ENCODE measurements around the gene HEY2.
"Not testable (repeated sequence)": the region's sequence is repeated elsewhere in the genome, so short reads cannot be mapped to it uniquely, and the experiment has no call there.

HEY2 gene

GRCh38 chr6:125797120-125797885 is 47.9 kb downstream of the HEY2 start:
- no peak for DNase-seq

- DNase-seq = no peak
Measured at GRCh38 chr6:125797886-125798444, 48.5 kb downstream of the HEY2 start.

GRCh38 chr6:125798734-125799508 is 49.5 kb downstream of the HEY2 start:
- no peak for DNase-seq

GRCh38 chr6:125802383-125802782 is 53.0 kb downstream of the HEY2 start:
- DNase-seq = no peak

GRCh38 chr6:125802943-125803377 is 53.5 kb downstream of the HEY2 start:
- DNase-seq = no peak

GRCh38 chr6:125804264-125804663 is 54.8 kb downstream of the HEY2 start:
- DNase-seq = no peak

- DNase-seq = not testable (repeated sequence)
Measured at GRCh38 chr6:125804866-125805425, 55.5 kb downstream of the HEY2 start.

GRCh38 chr6:125806813-125807212 is 57.4 kb downstream of the HEY2 start:
- DNase-seq = no peak

- no peak for DNase-seq
Measured at GRCh38 chr6:125807293-125807692, 57.9 kb downstream of the HEY2 start.

GRCh38 chr6:125808060-125808459 is 58.6 kb downstream of the HEY2 start:
- DNase-seq = no peak

GRCh38 chr6:125808591-125808990 is 59.2 kb downstream of the HEY2 start:
- no peak for DNase-seq

GRCh38 chr6:125809570-125810170 is 60.2 kb downstream of the HEY2 start:
- DNase-seq = no peak

- DNase-seq = peak; percentile 56
Measured at GRCh38 chr6:125810445-125810844, 61.0 kb downstream of the HEY2 start.

All from eye (tissue), 1 donor.